NCI-H524 (cell line): ENCODE data around the gene SNX18.

ENCODE experiments used
- DNase-seq, 2 experiments: peaks; one replicate each; lab custom pipeline; 2025; lab: John Stamatoyannopoulos, UW

The SNX18 gene

GRCh38 chr5:54579591-54580295 is 62.2 kb downstream of the SNX18 start:
- DNase-seq: no peak

DNA sequence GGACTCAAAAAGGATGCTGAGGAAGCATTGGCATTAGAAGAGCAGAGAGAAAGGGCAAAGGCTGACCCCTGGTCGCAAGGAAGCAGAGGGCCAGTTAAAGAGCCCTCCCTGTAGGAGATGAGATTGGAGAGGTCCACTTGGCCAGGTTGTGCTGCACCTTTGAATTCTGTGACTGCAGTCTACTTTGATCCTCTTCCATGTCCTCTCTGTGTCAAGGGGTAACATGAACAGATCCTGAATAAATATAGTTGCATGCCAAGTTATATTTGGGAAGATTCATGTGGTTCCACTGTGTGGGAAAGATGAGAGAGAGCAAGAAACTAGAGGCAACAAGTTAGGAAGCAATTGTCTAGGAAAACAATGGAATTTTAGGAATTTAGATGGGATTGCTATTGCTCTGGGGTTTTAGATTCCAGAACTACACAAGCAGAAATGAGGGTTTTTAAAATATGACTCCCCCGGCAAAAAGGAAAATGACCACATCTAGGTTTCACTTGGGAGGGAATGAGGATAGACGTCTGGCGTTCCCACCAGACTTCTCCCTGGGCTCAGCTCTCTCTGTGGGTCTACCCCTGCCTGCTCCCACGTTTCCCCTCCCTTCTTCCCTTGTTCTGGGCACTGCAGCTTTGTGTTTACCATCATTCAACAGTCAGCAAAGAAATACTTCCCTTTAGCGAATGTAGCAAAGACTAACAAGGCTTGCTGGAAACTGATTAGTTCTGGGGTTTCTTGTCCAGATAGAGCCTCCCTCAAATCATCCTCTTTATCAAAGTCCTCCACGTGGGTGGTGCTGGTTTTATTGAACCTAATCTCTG is 63.6 kb downstream of the SNX18 start:
- DNase-seq: no peak

- DNase-seq: no peak
These were observed 64.4 kb downstream of the SNX18 start for GRCh38 chr5:54581831-54582548.

DNA sequence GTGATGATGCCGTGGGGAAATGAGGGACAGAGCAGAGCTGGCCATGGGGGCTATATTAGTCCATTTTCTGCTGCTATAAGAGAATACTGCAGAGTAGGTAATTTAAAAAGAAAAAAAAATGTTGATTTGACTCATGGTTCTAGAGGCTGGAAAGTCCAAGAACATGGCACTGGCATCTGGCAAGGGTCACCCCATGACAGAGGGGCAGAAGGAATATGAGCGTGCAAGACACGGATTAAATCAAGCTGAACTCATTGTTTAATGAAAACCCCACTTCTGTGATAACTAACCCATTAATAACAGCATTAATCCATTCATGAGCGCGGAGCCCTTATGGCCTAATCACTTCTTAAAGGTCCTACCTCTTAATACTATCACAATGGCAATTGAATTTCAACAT is 68.8 kb downstream of the SNX18 start:
- DNase-seq: no peak

DNA sequence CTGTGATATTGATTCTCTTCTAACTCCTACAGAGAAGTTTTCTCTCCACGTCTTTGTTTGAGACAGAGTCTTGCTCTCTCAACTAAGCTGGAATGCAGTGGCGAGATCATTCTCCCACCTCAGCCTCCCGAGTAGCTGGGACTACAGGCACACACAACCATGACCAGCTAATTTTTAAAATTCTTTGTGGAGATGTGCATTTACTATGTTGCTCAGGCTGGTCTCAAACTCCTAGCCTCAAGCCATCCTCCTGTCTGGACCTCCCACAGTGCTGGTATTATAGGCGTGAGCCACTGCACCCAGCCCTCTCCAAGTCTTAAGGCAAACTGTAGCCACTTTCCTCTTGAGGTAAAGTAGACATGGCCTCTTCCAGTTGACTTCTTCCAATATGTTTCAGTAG is 72.2 kb downstream of the SNX18 start:
- DNase-seq: no peak

- no peak for DNase-seq
These were observed 73.3 kb downstream of the SNX18 start for GRCh38 chr5:54590824-54591223.

GRCh38 chr5:54593779-54594178 is 76.2 kb downstream of the SNX18 start:
- no peak for DNase-seq

GRCh38 chr5:54594181-54594580 is 76.6 kb downstream of the SNX18 start:
- DNase-seq: no peak

DNA sequence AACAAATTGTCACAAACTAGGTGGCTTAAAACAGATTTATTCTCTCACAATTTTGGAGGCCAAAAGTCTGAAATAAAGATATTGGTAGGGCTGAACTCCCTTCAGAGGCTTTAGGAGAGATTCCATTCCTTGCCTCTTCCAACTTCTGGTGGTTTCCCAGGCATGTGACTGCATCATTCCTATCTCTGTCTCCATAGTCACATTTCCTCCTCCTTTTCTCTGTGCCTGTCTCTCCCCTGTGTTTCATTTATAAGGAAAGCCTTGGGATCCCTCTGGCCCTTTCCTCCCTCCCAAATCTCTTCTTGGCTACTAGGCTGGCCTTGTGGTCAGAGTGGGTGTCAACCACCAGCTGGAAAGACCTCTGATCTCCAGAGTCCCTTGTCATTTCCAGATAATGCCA is 78.2 kb downstream of the SNX18 start:
- DNase-seq: no peak
